HepG2 (cell line): ENCODE results near the gene FAM180A. TPM values are rescaled to one million over a fixed set of nuclear protein-coding genes. Genes with fewer than 3 reads are reported as not detected.

Experiments used
- ATAC-seq: fragments of 200-7000 bp; cut with Tn5 transposase; 3 replicates; pipeline ENCODE4 v1.9.1; 2020; ENCODE audit warnings: mild to moderate bottlenecking, moderate library complexity
- BruUV-seq: library from RNA; stranded (reverse); fragments of 400-500 nt; replicated peaks from 2 replicates; lab custom pipeline; 2021; lab: Mats Ljungman, UMichigan
- CTCF ChIA-PET: fragments of 300-600 bp; formaldehyde crosslinking; extraction: SDS; loops from one replicate; lab custom pipeline; 2021; ENCODE audit warnings: low total read pairs, inconsistent platforms, low intra/inter-chr PET ratio; lab: Yijun Ruan, JAX
- POLR2A ChIA-PET: fragments of 350-600 bp; sonication (Branson Sonifier 250); formaldehyde crosslinking; loops from one replicate; lab custom pipeline; 2020; ENCODE audit warnings: antibody characterized with exemption, inconsistent platforms; lab: Yijun Ruan, JAX
- DNase-seq: peaks from one replicate; pipeline ENCODE4 v3.0.0-alpha.2; 2015; ENCODE audit warnings: low spot score
- FAIRE-seq: peaks from 3 replicates; lab custom pipeline; 2011; peaks lifted over from hg19 to GRCh38; lab: Jason Lieb, UNC
- H2AFZ ChIP-seq: one replicate; pipeline ENCODE4 v1.6.1; 2011; ENCODE audit warnings: low read length, inconsistent platforms
- H3K27ac ChIP-seq: fragments of 300-600 bp; 3 replicates; pipeline ENCODE4 v1.8.0; 2011; ENCODE audit warnings: mixed run types, mild to moderate bottlenecking, mixed read lengths, low read length, inconsistent platforms; ENCODE audit not compliant: insufficient read depth; ENCODE audit errors: extremely low read length
- H3K27me3 ChIP-seq, 2 experiments: fragments of 200-600 bp in 1 of 2; 2 replicates in 1 of 2; 3 replicates in 1 of 2; pipeline versions ENCODE4 v1.6.0 to v1.8.0; 2011; ENCODE audit warnings: low read length in 2 of 2, mild to moderate bottlenecking in 2 of 2, moderate library complexity in 2 of 2, inconsistent platforms in 1 of 2; ENCODE audit not compliant: insufficient read depth in 2 of 2, control insufficient read depth in 1 of 2
- H3K36me3 ChIP-seq, 2 experiments: fragments of 200-600 bp in 1 of 2; replicated peaks in 1 of 2; 2 replicates in 1 of 2; 3 replicates in 1 of 2; pipeline versions ENCODE4 v1.5.1 to v1.8.0; 2011; ENCODE audit warnings: low read length in 2 of 2, inconsistent platforms in 1 of 2; ENCODE audit not compliant: insufficient read depth in 2 of 2, control insufficient read depth in 1 of 2
- H3K4me1 ChIP-seq: 2 replicates; pipeline ENCODE4 v1.5.1; 2012; ENCODE audit warnings: low read length, inconsistent platforms; ENCODE audit not compliant: insufficient read depth
- H3K4me2 ChIP-seq: 2 replicates; pipeline ENCODE4 v1.6.0; 2011; ENCODE audit warnings: low read depth, low read length, inconsistent platforms
- H3K4me3 ChIP-seq, 3 experiments: fragments of 200-600 bp in 1 of 3; sonication (generic), shearing (Covaris generic) in 1 of 3; replicated peaks in 1 of 3; 2 replicates each; pipeline ENCODE4 v1.5.1; 2011 to 2016; ENCODE audit warnings: low read length in 3 of 3, inconsistent platforms in 2 of 3, low read depth in 2 of 3, mild to moderate bottlenecking in 2 of 3, control low read depth in 1 of 3, mixed read lengths in 1 of 3; ENCODE audit not compliant: insufficient read depth in 1 of 3
- H3K79me2 ChIP-seq: one replicate; pipeline ENCODE4 v1.6.1; 2011; ENCODE audit warnings: low read length, inconsistent platforms; ENCODE audit not compliant: insufficient read depth
- H3K9ac ChIP-seq: 2 replicates; pipeline ENCODE4 v1.6.0; 2011; ENCODE audit warnings: mild to moderate bottlenecking, low read depth, low read length, inconsistent platforms; ENCODE audit not compliant: insufficient read depth
- H3K9me3 ChIP-seq: 2 replicates; pipeline ENCODE4 v1.5.1; 2012; ENCODE audit warnings: mild to moderate bottlenecking, low read length
- H4K20me1 ChIP-seq: 2 replicates; pipeline ENCODE4 v1.6.0; 2011; ENCODE audit warnings: inconsistent platforms, mild to moderate bottlenecking, low read length, moderate library complexity; ENCODE audit not compliant: insufficient read depth
- ASH2L ChIP-seq: fragments of 300-600, 200-600 bp; sonication (generic); IDR thresholded peaks from 2 replicates; pipeline ENCODE4 v1.7.0; 2017; ENCODE audit warnings: low read depth, mild to moderate bottlenecking, moderate library complexity, mixed read lengths, low read length; ENCODE audit not compliant: insufficient read length
- BRD4 ChIP-seq: sonication (generic); formaldehyde crosslinking; IDR thresholded peaks from 2 replicates; pipeline ENCODE4 v1.4.0; 2020; ENCODE audit warnings: missing genetic modification reagents
- HDAC1 ChIP-seq: sonication (generic); formaldehyde crosslinking; IDR thresholded peaks from 2 replicates; pipeline ENCODE4 v1.5.1; 2020; ENCODE audit warnings: mild to moderate bottlenecking, missing genetic modification reagents
- MAFG ChIP-seq: sonication (generic); formaldehyde crosslinking; IDR thresholded peaks from 2 replicates; pipeline ENCODE4 v1.5.1; 2020; ENCODE audit warnings: mild to moderate bottlenecking, missing genetic modification reagents
- RFX1 ChIP-seq: fragments of 450-650 bp; IDR thresholded peaks from 2 replicates; pipeline ENCODE4 v1.6.1; 2017
- RFX3 ChIP-seq: IDR thresholded peaks from 2 replicates; pipeline ENCODE4 v1.6.1; 2016; ENCODE audit warnings: missing biosample characterization, missing genetic modification reagents
- RORA ChIP-seq: sonication (generic); formaldehyde crosslinking; IDR thresholded peaks from 2 replicates; pipeline ENCODE4 v1.5.0; 2020; ENCODE audit warnings: mild to moderate bottlenecking, missing genetic modification reagents, moderate library complexity
- ZBTB39 ChIP-seq: sonication (generic); formaldehyde crosslinking; IDR thresholded peaks from 2 replicates; pipeline ENCODE4 v1.5.0; 2020; ENCODE audit warnings: missing genetic modification reagents
- ZFX ChIP-seq: sonication (generic); formaldehyde crosslinking; IDR thresholded peaks from 2 replicates; pipeline ENCODE4 v1.4.0; 2020; ENCODE audit warnings: mild to moderate bottlenecking, low read depth, missing genetic modification reagents, moderate library complexity
- ZNF234 ChIP-seq: sonication (generic); formaldehyde crosslinking; conservative IDR thresholded peaks from 2 replicates; pipeline ENCODE4 v1.5.1; 2020; ENCODE audit warnings: mild to moderate bottlenecking, missing genetic modification reagents
- ZNF331 ChIP-seq: sonication (generic); formaldehyde crosslinking; IDR thresholded peaks from 2 replicates; pipeline ENCODE4 v1.4.0; 2020; ENCODE audit warnings: missing genetic modification reagents
- ZNF33B ChIP-seq: sonication (generic); formaldehyde crosslinking; IDR thresholded peaks from 2 replicates; pipeline ENCODE4 v1.5.1; 2020; ENCODE audit warnings: mild to moderate bottlenecking, missing genetic modification reagents
- ZNF563 ChIP-seq: sonication (generic); formaldehyde crosslinking; IDR thresholded peaks from 2 replicates; pipeline ENCODE4 v1.8.0; 2022; ENCODE audit warnings: mild to moderate bottlenecking, moderate library complexity, missing genetic modification reagents
- ZNF816 ChIP-seq: sonication (generic); formaldehyde crosslinking; IDR thresholded peaks from 2 replicates; pipeline ENCODE4 v1.8.0; 2022; ENCODE audit warnings: missing genetic modification reagents, mild to moderate bottlenecking, borderline replicate concordance
- WGBS: methylation state at CpG from one replicate; pipeline ENCODE4 v1.1.6; 2017; ENCODE audit warnings: low lambda C conversion rate; 5-methylcytosine and 5-hydroxymethylcytosine counted together
- in situ Hi-C: cut with HindIII; loops from 2 replicates; pipeline ENCODE4 v1.10.0; 2017; ENCODE audit warnings: low pct_unique_long_range_greater_than_20kb; ENCODE audit not compliant: extremely low pct_ligation_motif_present
- intact Hi-C: fragments of 100-400 bp; cut with micrococcal nuclease; formaldehyde crosslinking; loops from one replicate; pipeline ENCODE4 v1.10.0; 2022; ENCODE audit not compliant: unreplicated experiment
- polyA plus RNA-seq, 8 experiments: library from polyadenylated mRNA; depleted of rRNA in 3 of 8; stranded (reverse) in 7 of 8; unstranded in 1 of 8; fragments of >200 nt; fragmentation: Illumina TruSeq in 4 of 8; extraction: Trizol in 4 of 8; gene quantifications; 2 replicates each; pipeline versions ENCODE4 v1.2.1 to v1.2.3, GENCODE V29; 2011 to 2016; ENCODE audit warnings: low read depth in 4 of 8, missing spikeins in 1 of 8, mixed read lengths in 1 of 8; ENCODE audit not compliant: insufficient read depth in 1 of 8
- total RNA-seq, 5 experiments: library from RNA; depleted of rRNA; stranded (reverse); fragments of >200 nt; fragmentation: Illumina TruSeq; extraction: Trizol; gene quantifications; 2 replicates each; pipeline ENCODE4 v1.2.3, GENCODE V29; 2016; ENCODE audit warnings: low read depth in 1 of 5

Gene FAM180A
- total and polyA plus RNA-seq, 2 of the 13 experiments (the other 11 are each of a cell fraction or from before 2014, with no cell fraction given) = not detected

DNA sequence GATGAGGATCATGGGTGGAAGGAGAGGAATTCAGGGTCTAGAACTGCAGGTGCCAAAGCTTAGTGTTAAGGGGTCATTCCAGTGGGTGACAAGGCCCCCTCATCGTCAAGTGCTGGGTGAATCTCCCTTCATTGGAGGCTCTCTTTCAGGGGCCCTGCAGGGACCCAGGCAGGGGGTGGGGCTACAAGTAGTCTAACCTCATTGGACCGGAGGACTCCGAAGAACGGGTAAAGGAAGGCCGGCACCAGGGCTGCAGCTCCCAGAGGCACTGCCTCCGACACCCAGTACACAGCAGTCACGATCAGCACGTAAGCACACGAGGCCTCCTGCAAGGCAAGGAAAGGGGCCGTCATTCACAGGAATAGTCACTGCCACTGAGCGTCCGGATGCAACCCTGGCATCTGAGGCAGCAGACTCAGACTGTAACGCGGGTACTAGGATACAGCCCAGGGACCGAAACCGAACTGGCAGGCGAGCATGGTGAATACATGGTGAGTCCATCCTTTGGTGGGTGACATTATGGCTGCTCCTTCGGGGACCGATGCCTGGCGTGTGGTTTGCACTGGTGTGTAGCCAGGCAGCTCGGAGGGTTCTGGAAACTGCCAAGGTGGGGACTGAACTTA lies 27.3 kb downstream of the FAM180A start (continued):
- TF ChIP-seq ZNF234 (CRISPR knock-in tag) = no peak

GRCh38 chr7:135719688-135720087 lies 28.9 kb downstream of the FAM180A start:
- no peaks in the 10 kb centered on the region for H3K36me3 ChIP-seq
- intact Hi-C loops = no loop called here
- TF ChIP-seq MAFG (CRISPR knock-in tag) (no peak), RORA (no peak), BRD4 (CRISPR knock-in tag) (no peak), ZNF331 (no peak), ZNF33B (CRISPR knock-in tag) (no peak), ZFX (CRISPR knock-in tag) (no peak), ZNF563 (CRISPR knock-in tag) (no peak), ASH2L (no peak), ZNF816 (CRISPR knock-in tag) (no peak), RFX3 (CRISPR knock-in tag) (no peak), RFX1 (no peak), HDAC1 (no peak), ZBTB39 (CRISPR knock-in tag) (no peak)
- no peak overlapping the region for H3K9ac ChIP-seq
- no peak overlapping the region for H3K27ac ChIP-seq
- no peak overlapping the region for H3K4me3 ChIP-seq
- H4K20me1 ChIP-seq = no peaks in the 10 kb centered on the region
- H3K4me2 ChIP-seq = no peak overlapping the region
- no peaks in the 10 kb centered on the region for H3K9me3 ChIP-seq
- ChIA-PET CTCF (no interaction called here), POLR2A (no interaction called here)
- H3K4me1 ChIP-seq = peaks cover 4% of the 10 kb centered on the region; the same call in 1 of the 2 replicates
- no TSS peak for BruUV-seq
- DNase-seq (no peak), ATAC-seq (no peak), FAIRE-seq (no peak)
- H2AFZ ChIP-seq = no peak overlapping the region
- 3% methylated on average over 2 of the region's 2 CpGs for WGBS
- H3K79me2 ChIP-seq = no peaks in the 10 kb centered on the region
- in situ Hi-C loops = no loop called here
- H3K27me3 ChIP-seq = peaks cover 3 to 31% of the 10 kb centered on the region in 2 experiments; a peak in 2 of 5 replicates
